Inflammatory macrophage treated with lipopolysaccharide for 4 hours (primary cell): ENCODE results near the gene ABLIM2.
"Not testable (repeated sequence)": the region's sequence is repeated elsewhere in the genome, so short reads cannot be mapped to it uniquely, and the experiment has no call there.

Experiments used
- DNase-seq: peaks from one replicate; pipeline ENCODE4 v3.0.0-alpha.2; 2020

The ABLIM2 gene

DNA sequence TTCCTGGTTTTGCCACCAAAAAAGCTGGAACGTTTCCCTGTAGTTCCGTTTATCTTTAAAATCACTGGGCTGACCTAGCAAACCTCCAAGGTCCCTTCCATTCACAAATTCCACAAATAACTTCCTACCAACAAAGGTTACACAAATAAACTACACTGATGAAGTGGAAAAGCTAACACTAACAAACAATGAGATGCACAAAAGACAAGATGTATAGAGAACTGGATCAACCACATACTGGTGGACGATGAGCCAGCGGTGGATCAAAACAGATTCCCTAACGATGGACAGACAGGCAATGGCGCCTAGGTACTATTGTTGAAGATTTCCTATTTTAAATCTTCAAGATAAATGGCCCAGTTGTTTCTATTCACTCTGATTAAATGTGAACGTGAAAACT is 234.4 kb downstream of the ABLIM2 start:
- DNase-seq = no peak

GRCh38 chr4:7922466-7922865 is 236.1 kb downstream of the ABLIM2 start:
- no peak for DNase-seq

DNA sequence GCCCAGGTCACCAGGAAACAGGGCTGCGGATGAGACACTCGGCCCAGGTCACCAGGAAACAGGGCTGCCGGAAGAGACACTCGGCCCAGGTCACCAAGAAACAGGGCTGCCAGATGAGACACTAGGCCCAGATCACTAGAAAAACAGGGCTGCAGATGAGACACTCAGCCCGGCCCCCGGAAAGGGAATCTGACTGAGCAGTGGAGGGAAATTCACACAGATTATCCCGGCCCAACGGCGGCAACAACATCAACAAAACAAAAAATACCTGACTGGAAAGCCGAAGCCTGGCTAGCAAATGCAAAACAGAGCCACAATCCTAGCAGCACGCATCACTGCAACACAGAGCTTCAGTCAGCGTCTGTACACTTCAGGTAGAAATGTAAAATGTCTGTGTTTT is 239.6 kb downstream of the ABLIM2 start:
- DNase-seq = no peak

- not testable (repeated sequence) for DNase-seq
Measured at GRCh38 chr4:7918187-7918586, 240.4 kb downstream of the ABLIM2 start.

GRCh38 chr4:7917669-7918068 is 240.9 kb downstream of the ABLIM2 start:
- DNase-seq = no peak

- no peak for DNase-seq
Measured at GRCh38 chr4:7915875-7916242, 242.8 kb downstream of the ABLIM2 start.
